ENCODE data around the gene UGT1A9. TPM values are rescaled to one million over a fixed set of nuclear protein-coding genes. Genes with fewer than 3 reads are reported as not detected.

UGT1A9 gene
- total and polyA plus RNA-seq, 2 of the 4 experiments (the other 2 are of a cell fraction) = not detected

DNA sequence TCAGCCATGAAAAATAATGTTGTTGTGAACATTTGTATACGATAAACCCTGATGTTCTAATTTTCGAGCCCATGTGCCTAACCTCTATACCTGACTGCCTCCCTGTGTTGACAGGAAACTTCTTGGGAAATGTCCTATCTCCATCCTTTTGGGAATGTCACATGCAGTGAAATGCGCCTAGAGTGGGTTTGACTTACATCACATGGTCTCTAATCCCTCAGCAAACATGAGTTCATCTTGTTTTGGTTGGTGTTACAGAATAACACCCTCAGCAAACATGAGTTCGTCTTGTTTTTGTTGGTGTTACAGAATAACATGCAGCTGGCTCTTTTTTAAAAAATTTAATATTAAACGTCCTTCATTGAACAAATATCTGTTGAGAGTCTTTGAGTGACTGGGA is 16.6 kb downstream of the UGT1A9 start:
- dilution Hi-C loops (cut with HindIII; ENCODE audit: low sequenced_read_pairs, unreplicated experiment) (no loop called here), in situ Hi-C loops (cut with MboI; ENCODE audit: low sequenced_read_pairs) (no loop called here), intact Hi-C loops (cut with micrococcal nuclease) (no loop called here)
- Histone ChIP-seq H3K4me2 (ENCODE audit: low read depth, low read length) (no peak overlapping the region), H2AK5ac (ENCODE audit: low read depth, low read length) (no peak overlapping the region), H3K14ac (replicated peaks; ENCODE audit: low read depth, low read length) (no peak overlapping the region), H4K8ac (ENCODE audit: low read depth in 2 of 2, low read length in 2 of 2) (no peak overlapping the region), H2BK5ac (ENCODE audit: low read depth, low read length, poor library complexity, severe bottlenecking) (no peak overlapping the region), H3K79me1 (ENCODE audit: low read depth in 1 of 2, low read length in 2 of 2) (no peaks in the 10 kb centered on the region), H3K4ac (ENCODE audit: low read depth, low read length) (no peak overlapping the region), H4K20me1 (ENCODE audit: insufficient read depth, low read length) (no peaks in the 10 kb centered on the region), H2BK20ac (ENCODE audit: low read depth, low read length) (no peak overlapping the region), H4K91ac (ENCODE audit: insufficient read depth, low read depth, low read length) (no peak overlapping the region), H2AFZ (replicated peaks; ENCODE audit: low read length, poor library complexity) (no peak overlapping the region), H3K9me3 (ENCODE audit: control insufficient read depth, insufficient read depth, low read length) (no peaks in the 10 kb centered on the region), H3K56ac (ENCODE audit: extremely low read depth, insufficient read depth, low read length) (no peak overlapping the region), H3K9ac (ENCODE audit: low read depth, low read length) (no peak overlapping the region), H3K18ac (ENCODE audit: low read depth, low read length) (no peak overlapping the region), H3K4me3 (ENCODE audit: insufficient read depth, low read depth, low read length) (no peak overlapping the region), H3K36me3 (ENCODE audit: control insufficient read depth, insufficient read depth, low read length) (no peaks in the 10 kb centered on the region), H2AK9ac (replicated peaks; ENCODE audit: low read depth, low read length, poor library complexity) (no peak overlapping the region), H3K9me1 (ENCODE audit: insufficient read depth, low read length) (no peaks in the 10 kb centered on the region), H2BK15ac (ENCODE audit: low read depth, low read length) (no peak overlapping the region), H2BK120ac (ENCODE audit: low read depth, low read length) (no peak overlapping the region), H3K23ac (ENCODE audit: low read depth, low read length) (no peak overlapping the region), H3K4me1 (ENCODE audit: control insufficient read depth, insufficient read depth, low read length) (no peaks in the 10 kb centered on the region), H3K27me3 (ENCODE audit: control insufficient read depth, insufficient read depth, low read length) (peaks cover 4% of the 10 kb centered on the region), H4K5ac (ENCODE audit: low read depth, low read length) (no peak overlapping the region), H3K27ac (ENCODE audit: insufficient read depth, low read length) (no peak overlapping the region)
- ChIA-PET CTCF (no interaction called here), POLR2A (ENCODE audit: unreplicated experiment) (no interaction called here)
- TF ChIP-seq, protein P1, sequence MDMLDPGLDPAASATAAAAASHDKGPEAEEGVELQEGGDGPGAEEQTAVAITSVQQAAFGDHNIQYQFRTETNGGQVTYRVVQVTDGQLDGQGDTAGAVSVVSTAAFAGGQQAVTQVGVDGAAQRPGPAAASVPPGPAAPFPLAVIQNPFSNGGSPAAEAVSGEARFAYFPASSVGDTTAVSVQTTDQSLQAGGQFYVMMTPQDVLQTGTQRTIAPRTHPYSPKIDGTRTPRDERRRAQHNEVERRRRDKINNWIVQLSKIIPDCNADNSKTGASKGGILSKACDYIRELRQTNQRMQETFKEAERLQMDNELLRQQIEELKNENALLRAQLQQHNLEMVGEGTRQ (IDR thresholded peaks at IDR 0.05; ENCODE audit: low read depth, low read length) = no peak
- TF ChIP-seq, protein P2, sequence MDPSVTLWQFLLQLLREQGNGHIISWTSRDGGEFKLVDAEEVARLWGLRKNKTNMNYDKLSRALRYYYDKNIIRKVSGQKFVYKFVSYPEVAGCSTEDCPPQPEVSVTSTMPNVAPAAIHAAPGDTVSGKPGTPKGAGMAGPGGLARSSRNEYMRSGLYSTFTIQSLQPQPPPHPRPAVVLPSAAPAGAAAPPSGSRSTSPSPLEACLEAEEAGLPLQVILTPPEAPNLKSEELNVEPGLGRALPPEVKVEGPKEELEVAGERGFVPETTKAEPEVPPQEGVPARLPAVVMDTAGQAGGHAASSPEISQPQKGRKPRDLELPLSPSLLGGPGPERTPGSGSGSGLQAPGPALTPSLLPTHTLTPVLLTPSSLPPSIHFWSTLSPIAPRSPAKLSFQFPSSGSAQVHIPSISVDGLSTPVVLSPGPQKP (IDR thresholded peaks at IDR 0.05; ENCODE audit: borderline replicate concordance, low read depth, low read length) = no peak
- TF ChIP-seq CHD1 (IDR thresholded peaks at IDR 0.05; ENCODE audit: low read depth, low read length) = no peak
- no peak for TF ChIP-seq RAD21 (IDR thresholded peaks at IDR 0.05; ENCODE audit: low read length)
- no peak for TF ChIP-seq MXI1 (IDR thresholded peaks at IDR 0.05; ENCODE audit: borderline replicate concordance, low read depth, low read length)
- no peak for TF ChIP-seq RCOR1 (IDR thresholded peaks at IDR 0.05; ENCODE audit: insufficient replicate concordance, low read length)
- no peak for TF ChIP-seq BHLHE40 (IDR thresholded peaks at IDR 0.05; ENCODE audit: low read depth, low read length)
- no peak for TF ChIP-seq NFE2L2 (IDR thresholded peaks at IDR 0.05; ENCODE audit: low read depth, low read length)
- TF ChIP-seq RFX5 (IDR thresholded peaks at IDR 0.05; ENCODE audit: low read depth, low read length) = no peak
- no peak for TF ChIP-seq FOS (IDR thresholded peaks at IDR 0.05; ENCODE audit: low read depth, low read length)
- no TSS peak for BruUV-seq (replicated peaks)
- no peak for DNase-seq
- no peak for ATAC-seq (ENCODE audit: low read depth)
- no CpG with 5 or more reads among the region's 5 CpGs for WGBS, 2 experiments (ENCODE audit: extremely low coverage in 2 of 2, insufficient read length in 1 of 2)
